IPS DF 19.7 (cell line): ENCODE data around the gene CLEC5A.
"Not testable (repeated sequence)": the region's sequence is repeated elsewhere in the genome, so short reads cannot be mapped to it uniquely, and the experiment has no call there.

Experiments used
- DNase-seq: peaks from one replicate; pipeline ENCODE4 v3.0.0-alpha.2; 2013; ENCODE audit warnings: low read depth, low spot score

CLEC5A gene

DNA sequence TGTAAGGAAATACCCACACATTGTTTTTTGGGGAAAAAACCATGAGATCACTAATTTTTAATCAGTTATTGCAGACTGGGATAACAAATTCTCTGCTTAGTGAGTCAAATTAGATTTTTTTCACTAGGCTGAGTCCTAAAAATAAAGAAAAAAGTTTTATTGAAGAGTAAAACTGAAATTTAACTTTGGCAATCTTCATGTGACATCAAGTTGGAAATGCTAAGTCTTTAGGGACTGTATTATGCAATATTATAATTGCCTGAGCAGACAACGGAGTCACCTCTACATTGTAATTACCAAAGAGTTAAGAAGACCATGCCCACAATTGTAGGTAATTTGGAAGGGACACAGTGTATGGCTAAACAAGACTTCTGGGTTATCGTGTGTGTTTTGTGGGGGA lies 2.2 kb upstream of the CLEC5A start:
- DNase-seq = no peak

DNA sequence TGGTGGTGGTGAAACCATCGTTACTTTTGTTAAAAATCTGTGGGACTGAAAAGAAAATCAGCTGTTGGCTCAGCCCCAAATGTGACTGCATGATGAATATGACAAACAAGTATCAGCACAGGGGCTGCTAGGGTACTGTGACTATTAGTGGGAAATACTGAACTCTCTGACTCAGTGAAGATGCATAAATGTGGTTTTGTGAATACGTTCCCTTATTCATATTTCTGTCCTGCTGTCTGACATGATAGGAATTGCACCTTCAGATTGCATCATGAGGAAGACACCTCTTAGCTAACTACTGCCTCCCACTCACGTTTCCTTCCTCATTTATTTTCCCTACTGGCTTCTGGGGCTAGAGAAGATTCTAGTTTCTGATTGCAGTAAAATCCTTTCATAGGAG lies 1.4 kb downstream of the CLEC5A start:
- no peak for DNase-seq

DNA sequence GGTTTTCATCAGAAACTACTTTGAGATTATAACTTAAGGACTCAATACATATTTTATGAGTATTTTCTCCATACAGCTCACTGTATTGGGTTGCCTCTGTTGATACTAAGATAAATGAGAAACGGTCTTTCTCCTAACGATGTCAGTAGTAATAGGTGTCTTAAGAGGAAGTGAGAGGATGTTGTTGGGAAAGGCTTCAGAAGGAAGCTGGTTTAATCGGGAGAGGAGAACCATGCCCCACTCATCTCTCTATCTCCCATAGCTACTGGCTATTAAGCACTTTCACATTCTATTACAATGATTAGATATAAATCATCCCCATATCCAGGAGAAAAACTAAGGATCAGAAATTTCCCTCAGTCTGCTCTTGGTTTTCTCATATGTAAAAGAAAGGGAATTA lies 2.0 kb downstream of the CLEC5A start:
- DNase-seq = no peak

DNA sequence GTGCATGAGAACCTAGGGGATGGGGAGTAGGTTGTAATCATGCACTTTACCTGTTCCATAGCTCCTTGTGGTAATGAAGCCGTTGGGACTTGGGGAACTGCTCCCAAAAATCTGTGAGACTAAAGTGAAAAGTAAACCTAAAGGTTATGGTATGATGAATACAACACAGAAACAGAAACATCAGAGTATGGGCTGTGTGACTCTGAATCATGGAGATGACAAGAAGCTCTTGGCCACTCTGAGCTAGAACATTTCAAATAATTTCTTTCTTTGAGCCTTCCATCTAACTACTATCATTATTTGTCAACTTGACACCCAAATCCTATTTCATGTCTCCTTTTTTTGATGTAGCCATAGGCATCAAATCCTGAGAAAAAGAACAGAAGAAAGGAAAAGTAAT lies 2.9 kb downstream of the CLEC5A start:
- DNase-seq = no peak

GRCh38 chr7:141941075-141941474 lies 5.7 kb downstream of the CLEC5A start:
- DNase-seq = no peak

GRCh38 chr7:141930211-141930610 lies 16.6 kb downstream of the CLEC5A start:
- DNase-seq = no peak

GRCh38 chr7:141928845-141929195 lies 18.0 kb downstream of the CLEC5A start:
- no peak for DNase-seq

DNA sequence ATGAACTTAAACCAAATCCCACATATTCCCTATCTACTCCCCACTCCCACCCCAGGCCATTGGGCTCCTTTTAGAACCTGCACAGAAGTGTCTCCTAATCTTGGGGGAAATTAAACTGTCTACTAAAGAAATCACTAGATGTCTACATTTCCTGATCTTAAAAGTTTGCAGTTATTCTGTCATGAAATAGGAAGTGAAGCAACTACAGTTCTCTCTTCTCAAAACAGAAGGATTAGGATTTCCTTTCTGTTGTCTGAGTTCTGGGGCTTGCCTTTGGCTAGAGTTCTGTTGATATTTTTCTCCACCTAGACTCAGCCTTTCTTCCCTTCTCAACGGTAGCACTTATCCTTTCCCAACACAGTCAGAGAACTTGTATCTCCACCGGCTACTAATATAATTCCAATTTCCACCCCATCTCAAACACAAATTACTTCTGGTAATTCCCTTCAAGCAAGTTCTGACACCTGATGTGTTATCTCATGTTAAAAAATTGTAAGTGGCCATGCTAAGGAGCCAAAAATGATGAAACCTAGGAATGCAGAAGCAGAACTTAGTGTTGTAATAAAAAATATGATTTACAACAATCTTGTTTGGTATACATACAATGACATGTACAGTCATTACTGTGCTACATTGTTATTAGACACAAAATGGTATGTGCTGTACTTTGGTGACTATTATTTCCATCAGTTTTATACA lies 18.5 kb downstream of the CLEC5A start:
- no peak for DNase-seq

GRCh38 chr7:141920281-141920680 lies 26.5 kb downstream of the CLEC5A start:
- DNase-seq = no peak

GRCh38 chr7:141916099-141916498 lies 30.7 kb downstream of the CLEC5A start, which contains the start of gene OR9A4:
TSS of gene OR9A4 (plus strand) at chr7:141916399. CDS start at chr7:141918876, 2,477 bp downstream.
- DNase-seq = no peak

DNA sequence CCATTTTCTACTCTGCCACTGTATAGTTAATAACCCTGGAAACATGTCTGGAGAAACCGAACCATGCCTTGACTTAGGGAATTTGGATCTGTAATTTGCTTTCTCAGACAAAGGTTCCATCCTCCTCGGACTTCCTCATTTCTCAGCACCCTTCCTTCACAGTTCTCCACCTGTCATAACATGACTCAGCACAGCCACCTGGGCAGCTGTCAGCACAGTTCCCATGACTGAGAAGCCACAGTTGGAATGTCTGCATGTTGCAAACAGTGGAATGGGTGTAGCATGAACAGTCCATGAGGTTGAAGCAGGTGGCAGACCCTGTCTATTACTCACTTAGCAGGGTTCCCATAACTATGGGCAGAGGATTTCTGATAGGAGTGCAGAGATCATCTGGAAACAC lies 31.2 kb downstream of the CLEC5A start:
- DNase-seq = no peak

- DNase-seq = no peak
These were observed 35.4 kb downstream of the CLEC5A start for GRCh38 chr7:141911391-141911790.

- DNase-seq = no peak
These were observed 40.5 kb downstream of the CLEC5A start for GRCh38 chr7:141906285-141906684.

GRCh38 chr7:141899366-141899765 lies 47.4 kb downstream of the CLEC5A start:
- not testable (repeated sequence) for DNase-seq

DNA sequence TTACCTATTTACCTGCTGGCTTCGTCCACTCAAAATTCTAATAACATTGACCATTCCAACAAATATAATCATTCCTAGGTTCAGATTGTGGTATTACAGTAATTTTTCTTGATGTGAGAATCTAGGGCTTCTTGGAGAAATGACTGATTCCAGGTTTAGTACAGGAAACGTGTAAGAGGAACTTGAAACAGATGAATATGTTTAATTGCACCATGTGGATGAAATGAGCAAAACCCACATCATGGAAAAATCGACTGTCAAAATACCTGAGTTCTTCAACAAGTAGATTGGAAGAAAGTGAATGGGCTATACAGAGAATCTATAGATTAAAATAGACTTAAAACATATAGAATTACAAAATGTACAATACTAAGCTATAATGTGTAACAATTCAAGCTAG lies 55.4 kb downstream of the CLEC5A start:
- DNase-seq = no peak

DNA sequence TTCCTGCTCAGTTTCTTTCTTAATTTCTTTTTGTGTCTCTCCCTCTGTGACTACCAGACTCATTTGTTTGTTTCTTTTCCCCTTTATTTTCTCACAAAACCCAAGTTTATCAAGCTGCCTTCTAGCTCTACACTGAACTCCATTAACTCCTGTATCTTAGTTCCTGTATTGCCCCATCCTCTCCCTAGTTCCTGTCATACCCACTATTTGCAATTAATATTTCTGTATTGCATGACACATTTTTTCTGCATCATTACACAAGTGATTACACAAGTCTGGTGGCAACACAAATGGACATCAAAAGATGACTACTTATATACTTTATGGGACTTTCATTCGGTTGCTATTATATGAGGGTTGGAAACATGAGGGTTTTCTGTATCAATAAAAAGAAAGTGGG lies 57.5 kb downstream of the CLEC5A start:
- no peak for DNase-seq

DNA sequence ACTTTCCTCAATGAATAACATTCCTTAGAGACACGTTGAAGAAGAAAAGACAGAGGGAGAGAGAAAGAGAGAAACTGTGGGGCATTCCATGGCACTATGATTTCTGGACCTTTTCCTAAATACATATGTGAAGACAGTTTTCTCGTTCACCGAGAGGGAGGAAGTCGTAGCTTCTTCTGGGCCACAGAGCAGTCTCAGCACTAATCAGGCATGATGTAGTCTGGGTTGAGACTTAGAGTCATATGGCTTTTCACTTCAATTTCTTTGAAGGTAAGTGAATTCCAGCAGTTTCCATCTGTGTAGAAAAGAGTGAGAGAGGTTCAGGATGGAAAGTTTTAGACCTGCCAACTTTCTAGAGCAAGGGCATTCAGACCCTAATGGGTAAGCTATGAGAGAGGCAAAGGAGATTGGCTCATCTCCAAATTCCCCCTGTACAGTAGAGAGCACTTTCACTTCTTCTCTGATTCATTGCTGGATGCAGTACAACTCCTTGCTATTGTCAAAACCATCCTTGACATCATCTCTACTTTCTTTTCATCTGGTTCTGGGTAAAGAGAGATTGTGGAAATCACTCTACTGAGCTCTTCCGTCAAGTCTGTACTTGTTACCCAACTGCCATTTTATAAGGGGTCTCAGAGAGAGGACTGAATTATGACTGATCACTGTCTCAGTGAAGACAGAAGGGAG lies 62.1 kb downstream of the CLEC5A start:
- no peak for DNase-seq

- DNase-seq = no peak
These were observed 65.8 kb downstream of the CLEC5A start for GRCh38 chr7:141880960-141881359.

DNA sequence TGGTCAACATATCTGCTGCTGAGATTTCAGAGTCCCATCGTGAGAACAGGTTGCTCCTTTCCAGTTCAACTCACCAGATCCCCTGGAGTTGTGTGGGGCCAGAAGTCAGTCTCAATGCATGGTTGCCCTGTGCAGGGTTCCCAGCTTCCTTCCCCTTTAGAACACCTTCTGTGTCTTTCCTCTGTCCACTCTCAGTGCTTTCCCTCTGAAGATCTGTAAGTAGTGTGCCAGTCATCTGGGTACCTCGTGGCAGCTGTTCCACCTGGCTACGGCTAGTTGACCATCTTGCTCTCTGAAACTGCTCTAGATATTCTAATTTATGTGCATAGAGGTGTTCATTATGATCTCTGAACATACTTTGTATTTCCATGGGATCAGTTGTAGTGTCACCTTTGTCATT lies 69.4 kb downstream of the CLEC5A start:
- DNase-seq = no peak
